Activated naive CD4-positive, alpha-beta T cell treated with anti-CD3 and anti-CD28 coated beads, Interleukin-2, amount 50 U/mL, for 16 hours (primary cell): ENCODE results near the gene IPO8.
"Not testable (repeated sequence)": the region's sequence is repeated elsewhere in the genome, so short reads cannot be mapped to it uniquely, and the experiment has no call there.

Experiments used
- DNase-seq: peaks from one replicate; pipeline ENCODE4 v3.0.0-alpha.2; 2020

Gene IPO8

DNA sequence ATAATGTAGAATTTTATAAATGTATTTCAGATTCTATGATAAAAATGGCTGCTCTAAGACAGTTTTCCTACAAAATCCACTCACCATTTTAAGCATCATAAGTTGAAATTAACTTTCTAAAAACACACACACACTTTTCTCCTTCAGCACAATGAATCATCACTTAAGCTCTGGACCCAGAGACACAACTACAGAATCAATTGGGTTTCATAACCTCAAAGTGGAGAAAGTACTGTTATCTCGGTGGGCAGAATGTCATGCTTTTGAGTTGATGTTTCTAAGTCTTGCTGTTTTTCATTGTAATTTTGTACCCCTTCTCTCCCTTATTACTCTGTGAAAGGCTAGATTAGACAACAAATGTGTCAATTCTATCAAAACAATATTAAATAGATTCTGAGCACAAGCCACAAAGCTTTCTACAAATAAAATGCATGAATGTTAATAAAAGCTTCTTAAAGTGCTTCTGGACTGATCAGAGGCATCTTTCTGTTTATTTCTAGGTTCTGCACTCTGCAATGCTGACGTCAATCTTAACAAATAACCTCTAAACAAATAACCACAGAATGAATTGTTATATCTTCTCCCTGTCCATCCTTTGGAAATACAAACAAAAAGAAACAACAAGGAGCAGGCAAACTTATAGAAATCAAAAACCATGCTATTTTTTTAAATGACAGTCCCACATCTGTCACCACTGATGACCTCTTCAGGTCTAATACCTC lies 8.2 kb downstream of the IPO8 start:
- no peak for DNase-seq

DNA sequence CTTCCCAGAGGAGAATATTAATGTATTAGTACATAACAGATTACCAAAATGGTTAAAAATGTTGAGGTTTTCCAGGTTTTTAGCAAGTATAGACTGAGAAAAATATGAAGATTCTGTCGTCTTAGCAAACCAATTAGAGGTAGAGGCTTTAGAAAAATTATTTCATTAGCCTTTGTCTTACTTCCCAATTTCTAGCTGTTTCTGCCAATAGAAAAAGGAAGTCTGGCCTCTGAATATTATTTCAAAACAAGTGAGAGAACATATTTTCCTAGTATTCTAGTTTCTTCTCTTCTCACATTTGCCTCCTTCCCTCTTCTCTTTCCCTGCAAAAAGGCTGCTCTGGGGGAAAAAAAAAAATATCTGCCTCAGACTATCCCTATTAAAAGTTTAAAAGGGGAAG lies 16.4 kb downstream of the IPO8 start:
- no peak for DNase-seq

DNA sequence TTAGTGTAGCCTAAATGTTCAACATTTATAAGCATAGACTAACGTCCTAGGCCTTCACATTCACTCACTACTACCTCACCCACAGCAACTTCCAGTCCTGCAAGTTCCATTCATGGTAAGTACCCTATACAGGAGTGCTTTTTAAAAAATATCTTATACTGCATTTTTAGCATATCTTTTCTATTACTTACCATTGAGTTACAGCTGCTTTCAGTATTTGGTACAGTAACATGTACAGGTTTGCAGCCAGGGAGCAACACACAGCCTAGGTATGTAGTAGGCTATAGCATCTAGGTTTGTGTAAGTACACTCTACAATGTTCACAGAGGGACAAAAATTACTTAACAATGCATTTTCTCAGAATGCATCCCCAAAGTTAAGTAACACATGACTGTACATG lies 17.4 kb downstream of the IPO8 start:
- DNase-seq: no peak

DNA sequence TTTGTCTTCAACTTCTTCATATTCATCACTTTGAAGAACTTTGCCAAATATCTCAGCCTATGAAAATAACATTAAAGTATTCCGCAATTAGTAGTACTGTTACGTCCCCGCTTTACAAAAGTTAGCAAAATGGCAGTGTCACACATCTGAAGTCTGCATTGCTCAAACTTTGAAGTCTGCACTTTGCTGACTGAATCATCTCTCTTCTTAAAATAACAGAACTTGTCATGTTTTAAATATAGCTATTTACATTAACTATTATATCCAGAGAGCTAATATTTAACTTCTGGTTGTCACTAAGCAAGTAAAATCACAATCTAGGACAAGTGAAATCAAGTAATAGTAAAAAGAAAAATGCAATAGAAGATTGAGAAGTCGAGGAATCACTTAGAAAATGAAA lies 34.5 kb downstream of the IPO8 start:
- DNase-seq: no peak

DNA sequence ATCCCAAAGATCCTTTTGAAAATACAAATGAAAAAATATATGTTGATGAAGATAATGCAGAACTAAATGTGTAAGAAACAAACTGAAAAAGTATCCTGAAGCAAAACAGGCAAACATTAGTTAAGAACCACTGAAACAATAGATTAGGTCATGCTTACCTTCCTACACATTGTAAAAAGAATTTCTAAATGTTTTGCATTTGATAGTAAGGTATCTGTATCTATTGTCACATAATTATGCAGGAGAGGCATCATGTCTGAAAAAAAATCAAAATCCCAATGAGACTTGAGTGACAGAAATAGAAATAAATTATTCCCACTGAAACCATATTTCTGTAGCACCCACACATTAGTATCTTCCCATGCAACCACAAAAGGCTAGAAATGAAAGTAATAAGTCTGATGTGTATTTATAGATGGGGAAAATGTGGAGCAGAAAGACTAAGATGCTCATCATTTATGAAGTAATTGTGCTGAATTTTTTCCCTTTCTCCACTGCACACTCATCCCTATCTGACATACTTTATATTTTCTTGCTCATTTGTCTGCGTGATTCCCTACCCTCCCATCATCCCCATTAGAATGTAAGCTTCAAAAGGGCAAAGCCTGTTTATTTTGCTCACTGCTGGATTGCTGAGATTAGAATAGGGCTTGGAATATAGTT lies 43.5 kb downstream of the IPO8 start:
- DNase-seq: no peak

DNA sequence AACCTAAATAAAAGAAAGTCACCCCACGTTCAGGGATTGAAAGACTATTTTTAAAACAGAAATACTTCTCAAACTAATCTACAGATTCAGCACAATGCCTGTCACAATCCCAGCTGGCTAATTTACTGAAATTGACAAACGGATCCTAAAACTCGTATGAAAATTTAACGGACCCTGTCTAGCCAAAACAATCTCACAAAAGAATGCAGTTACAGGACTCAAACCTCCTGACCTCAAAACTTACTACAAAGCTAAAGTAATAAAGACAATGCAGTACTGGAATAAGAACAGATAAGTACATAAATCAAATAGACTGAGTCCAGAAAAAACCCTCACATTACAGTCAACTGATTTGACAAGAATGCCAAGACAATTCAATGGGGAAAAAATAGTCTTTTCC lies 48.8 kb downstream of the IPO8 start:
- no peak for DNase-seq

DNA sequence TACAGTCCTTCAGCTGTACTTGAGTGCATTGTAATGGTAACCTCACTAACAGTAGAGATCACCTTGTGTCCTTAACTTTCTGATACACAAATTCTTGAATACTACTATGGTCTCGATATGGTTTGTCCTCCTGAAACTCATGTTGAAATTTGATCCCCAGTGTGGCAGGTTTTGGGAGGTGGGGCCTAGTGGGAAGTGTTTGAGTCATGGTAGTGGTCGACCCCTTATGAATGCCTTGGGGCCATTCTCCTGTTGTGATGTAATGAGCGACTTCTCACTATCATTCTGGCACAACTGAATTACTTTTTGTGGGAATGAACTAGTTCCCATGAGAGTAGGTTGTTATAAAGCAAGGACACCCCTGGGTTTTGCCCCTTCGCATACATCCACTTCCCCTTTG lies 52.3 kb downstream of the IPO8 start:
- DNase-seq: no peak

DNA sequence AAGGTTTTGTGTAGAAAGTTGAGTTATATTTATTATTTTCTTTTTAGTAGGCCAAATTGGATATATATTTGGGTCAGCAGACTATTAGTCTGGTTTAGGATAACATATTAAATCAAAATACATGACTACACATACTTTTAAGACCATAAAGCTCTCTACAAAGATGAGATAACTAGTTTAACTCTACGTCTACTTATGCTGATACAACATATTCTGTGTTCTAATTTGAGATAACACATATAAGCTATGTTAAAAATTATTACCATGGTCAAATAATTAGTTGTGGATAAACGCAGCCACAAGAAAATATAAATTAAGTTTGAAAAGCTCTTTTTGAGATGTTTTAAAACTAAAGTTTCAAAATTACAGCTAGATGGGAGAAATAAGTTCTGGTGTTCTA lies 55.3 kb downstream of the IPO8 start:
- no peak for DNase-seq

DNA sequence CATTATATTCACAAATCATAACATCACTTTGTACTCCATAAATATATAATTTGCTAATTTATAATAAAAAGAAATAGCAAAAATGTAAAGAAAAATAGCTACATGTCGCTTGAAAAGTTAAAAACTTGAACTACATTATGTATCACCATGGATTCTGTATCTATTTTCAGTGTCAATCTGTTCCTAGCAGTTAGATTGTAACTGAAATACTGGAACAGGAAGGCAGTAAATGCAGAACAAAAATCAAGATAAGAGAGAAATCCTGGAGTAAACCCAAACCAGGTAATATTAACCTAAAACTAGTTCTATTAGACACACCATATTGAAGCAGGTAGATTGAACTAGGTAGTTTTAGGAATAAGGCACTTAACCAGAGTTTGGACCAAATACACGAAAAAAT lies 60.3 kb downstream of the IPO8 start:
- DNase-seq: no peak

DNA sequence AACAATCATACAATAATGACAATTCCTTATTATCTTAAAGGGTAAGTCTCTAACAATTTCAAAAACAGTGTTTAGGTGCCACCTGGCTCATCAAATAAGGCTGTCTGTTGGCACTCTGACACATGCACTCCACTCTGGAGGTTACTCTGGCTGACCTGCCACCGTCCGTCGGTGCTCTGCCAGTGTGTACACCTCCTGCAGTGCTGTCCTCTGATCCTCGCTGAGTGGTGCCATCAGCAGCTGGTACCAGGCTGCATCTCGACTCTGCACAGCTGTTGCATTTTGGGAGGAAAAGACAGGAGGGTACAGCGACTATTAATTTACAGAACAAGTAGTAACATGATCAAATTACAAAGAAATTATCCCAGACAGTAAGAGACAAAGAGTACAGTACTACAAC lies 63.9 kb downstream of the IPO8 start:
- DNase-seq: no peak

DNA sequence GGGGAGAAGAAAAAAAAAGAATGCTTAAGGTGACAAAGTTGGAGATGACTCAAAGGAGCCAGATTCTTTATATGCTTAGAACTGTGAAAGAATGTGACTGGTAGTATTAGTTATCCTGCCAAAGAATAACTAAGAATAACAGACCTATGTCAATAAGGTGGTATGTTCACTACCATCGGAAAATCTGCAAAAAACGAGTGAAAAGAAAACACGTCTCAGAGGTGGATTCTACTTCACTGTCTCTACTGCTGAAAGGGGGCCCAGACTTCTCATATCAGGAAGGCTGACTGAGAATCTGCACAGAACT lies 64.7 kb downstream of the IPO8 start:
- DNase-seq: no peak

DNA sequence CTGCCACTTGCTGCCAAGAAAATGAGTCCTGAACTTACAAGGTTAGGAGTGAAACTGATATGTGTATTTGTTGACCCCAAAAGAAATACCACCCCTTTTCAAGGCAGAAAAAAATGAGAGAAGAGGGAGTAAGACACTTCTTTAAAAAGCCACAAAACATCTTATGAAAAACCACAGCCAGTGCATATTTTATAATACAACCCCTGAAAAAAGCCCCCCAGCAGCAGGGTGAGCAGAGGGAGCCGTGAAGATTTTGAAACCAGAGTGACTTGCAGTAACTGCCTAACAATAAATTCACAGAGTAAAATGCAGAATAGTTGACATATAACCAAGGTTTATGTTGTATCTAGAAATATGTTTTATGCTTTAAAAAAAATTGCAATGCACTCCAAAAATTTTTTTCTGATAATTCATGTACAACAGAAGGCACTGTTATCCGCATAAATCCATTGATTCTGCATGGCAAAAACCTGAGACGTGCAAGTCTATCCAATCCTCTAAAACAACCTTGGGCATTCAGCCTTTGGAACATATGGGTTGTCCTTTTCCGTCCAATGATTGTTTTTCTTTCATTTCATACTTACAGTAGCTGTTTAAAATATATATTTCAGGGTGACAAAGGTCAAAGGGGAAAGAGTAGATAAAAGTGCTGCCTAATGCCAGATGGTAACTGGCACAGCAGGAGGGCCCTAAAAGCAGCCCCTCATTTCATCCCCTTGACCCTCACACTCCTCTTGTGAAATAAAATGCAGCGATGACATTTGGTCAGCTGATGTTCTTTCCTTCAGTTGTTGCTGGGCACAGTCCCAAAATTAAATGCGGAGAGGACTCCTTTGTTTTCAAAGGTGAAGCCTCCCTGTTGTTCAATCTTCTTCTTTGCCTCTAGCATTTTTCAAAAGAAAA lies 65.3 kb downstream of the IPO8 start:
- no peak for DNase-seq

DNA sequence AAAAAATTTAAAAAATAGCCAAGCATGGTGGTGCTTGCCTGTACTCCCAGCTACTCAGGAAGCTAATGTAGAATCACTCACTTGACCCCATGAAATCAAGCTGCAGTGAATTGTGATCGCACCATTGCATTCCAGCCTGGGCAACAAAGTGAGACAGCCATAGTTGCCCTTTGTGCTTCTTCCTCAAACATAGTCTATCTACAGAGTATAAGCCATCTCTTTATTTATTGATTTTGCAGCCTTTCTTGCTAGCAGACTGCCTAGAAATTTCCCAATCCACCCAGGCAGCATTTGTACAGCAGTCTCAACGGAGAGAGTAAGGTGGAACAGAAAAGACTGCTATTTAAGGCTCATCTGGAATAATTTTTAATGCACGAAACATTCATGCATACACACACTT lies 68.8 kb downstream of the IPO8 start:
- no peak for DNase-seq

DNA sequence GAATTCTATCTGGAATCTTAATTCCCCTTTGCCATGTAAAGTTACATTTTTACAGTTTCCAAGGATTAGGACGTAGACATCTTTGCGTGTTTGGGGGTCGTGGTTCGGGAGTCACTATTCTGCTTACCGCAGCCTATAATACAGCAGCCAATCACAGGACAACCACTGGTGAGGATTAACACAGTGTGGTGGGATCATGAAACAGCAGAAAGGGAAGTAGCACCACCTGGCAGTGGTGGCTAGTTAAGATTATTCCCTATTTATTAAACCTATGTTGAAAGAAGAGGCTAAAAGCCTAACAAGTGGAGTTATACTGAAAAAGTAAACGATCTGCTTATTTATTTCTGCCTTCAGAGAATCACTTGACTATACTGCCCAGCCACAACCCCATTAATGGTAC lies 71.7 kb downstream of the IPO8 start:
- no peak for DNase-seq

DNA sequence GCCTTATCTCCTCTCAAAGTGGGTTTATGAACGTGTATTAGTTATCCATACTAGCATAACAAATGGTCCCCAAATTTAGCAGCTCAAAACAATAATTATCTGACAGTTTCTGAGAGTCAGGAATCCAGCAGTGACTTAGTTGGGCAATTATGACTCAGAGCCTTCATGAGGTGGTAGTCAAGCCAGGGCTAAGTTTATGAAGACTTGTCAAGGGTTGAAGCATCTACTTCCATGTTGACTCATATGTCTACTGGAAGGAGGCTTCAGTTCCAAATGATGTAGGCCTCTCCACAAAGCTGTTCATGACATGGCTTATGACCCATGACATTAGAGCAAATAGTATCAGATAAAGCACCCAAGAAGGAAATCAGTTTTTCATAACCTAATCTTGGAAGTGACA lies 73.2 kb downstream of the IPO8 start:
- DNase-seq: no peak

DNA sequence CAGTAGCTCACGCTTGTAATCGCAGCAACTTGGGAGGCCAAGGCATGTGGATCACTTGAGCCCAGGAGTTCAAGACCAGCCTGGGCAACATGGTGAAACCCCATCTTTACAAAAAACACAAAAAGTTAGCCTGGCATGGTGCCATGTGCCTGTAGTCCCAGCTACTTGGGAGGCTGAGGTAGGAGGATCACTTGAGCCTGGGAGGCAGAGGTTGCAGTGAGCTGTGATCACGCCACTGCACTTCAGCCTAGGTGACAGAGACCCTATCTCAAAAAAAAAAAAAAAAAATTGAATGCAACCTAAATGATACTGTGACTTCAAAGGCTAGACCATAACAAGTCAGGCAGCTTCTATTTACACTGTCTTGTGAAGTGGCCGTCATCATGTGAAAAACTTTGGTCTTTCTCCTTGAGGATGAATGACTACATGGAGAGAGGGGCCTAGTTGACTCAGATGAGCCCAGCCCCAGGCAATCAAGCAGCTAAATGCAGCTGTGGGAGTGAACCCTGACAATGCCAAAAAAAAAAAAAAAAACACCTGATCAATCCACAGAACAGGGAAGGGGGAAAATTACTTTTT lies 73.9 kb downstream of the IPO8 start:
- DNase-seq: not testable (repeated sequence)

DNA sequence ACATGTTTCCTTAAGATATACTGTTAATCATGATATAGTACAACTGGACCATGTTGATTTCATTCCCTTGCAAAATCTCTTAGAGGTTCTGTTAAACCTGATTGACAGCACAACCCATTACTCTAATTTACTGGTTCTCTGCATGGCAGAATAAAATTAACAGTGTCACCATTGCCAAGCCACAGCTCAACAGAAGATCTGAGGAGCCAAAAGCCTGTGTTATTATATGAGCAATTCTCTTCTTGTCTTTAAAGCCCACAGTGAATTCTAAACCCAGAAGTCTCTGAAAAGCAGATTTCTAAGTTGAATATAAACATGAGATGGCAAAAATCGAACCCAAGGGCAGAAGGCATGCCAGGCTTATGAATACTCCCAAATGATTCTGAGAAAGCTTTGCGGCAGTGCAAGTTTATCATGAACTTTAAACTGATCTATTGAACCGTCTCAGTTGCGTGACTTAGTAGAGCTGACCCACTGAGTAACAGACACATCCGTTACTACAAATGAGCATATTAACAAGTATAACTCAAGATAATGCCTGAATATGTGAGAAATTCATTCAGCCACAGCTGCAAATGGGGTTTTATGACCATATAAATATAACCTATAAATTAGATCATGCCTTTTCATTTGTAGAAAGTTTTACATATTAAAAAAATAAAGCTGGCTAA lies 78.2 kb downstream of the IPO8 start:
- DNase-seq: no peak

DNA sequence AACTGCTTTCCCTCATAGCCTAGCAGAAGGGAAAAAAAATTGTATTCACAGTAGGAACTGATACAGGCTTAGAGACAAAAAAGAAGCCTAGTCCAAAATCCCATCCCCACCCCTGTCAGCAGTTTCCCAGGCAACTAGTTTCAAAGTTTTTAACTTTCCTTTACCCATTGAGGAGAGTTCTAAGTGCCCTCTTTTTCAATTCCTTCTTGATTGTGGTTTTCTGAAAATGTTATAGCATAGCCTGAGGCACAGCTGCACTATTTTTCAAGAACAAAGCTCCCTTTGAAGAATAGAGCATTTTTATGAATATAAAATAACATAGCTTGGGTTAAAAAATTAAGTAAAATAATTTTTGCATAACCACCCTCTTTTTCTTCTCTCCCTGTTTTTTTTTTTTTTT lies 81.6 kb downstream of the IPO8 start:
- DNase-seq: no peak

DNA sequence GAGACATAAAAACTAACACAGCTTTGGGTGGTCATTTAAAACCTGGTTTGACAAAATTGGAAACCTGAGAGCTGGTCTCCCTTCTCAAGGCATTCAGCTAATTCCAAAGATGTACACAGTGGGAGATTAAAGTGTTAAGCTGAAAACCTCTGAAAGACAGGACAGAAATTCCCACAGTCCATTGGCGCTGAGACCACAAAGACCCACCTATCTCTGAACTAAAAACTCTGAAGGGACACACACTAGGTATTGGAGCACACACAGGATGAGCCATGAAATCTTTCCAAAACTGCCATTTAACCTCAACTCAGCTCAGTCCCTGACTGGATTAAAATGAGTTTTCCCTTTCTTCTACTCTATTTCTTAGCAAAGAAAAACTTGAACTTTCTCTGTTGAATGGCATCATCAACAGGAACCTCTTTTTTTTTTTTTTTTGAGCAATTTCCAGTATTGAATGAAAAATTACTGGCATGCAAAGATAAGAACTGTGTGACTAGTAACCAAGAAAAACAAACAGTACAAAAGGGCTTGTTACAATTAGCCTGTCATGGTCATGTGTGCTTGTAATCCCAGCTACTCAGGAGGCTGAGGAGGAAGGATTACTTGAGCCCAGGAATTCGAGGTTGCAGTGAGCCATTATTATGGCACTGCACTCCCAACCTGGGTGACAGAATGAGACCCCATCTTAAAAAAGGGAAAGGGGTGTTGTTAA lies 82.4 kb downstream of the IPO8 start:
- no peak for DNase-seq

DNA sequence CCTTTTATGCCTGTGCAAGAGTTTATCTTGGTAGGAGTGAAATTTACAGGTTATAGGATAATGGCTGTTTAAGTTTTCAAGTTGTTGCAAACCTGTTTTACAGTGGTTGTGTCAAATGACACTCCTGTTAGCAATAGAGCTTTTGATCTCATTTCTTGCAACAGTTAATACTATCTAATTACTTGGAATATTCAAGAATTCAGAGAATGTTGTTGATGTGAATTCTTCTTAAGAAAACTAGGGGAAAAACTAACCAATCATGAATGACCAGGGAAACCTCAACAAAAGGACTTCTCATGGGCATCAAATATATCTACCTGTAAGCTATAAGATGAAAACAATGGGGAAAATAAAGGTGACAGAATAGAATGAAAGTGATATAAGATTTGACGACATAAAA lies 85.0 kb downstream of the IPO8 start:
- no peak for DNase-seq

DNA sequence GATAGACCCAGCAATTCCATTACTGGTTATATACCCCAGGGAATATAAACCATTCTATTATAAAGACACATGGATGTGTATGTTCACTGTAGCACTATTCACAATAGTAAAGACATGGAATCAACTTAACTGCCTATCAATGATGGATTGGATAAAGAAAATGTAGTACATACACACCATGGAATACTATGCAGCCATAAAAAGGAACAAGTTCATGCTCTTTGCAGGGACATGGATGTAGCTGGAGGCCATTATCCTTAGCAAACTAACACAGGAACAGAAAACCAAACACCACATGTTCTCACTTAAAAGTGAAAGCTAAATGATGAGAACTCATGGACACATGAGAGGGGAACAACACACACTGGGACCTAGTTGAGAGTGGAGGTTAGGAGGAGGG lies 85.8 kb downstream of the IPO8 start:
- not testable (repeated sequence) for DNase-seq

DNA sequence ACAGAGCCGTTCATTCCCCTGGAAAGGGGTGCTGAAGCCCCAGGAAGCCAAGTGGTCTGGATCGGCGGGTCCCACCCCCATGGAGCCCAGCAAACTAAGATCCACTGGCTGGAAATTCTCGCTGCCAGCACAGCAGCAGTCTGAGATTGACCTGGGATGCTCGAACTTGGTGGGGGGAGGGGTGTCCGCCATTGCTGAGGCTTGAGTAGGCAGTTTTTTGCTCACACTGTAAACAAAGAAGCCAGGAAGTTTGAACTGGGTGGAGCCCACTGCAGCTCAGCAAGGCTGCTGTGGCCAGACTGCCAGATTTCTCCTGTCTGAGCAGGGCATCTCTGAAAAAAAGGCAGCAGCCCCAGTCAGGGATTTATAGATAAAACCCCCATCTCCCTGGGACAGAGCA lies 91.4 kb downstream of the IPO8 start:
- not testable (repeated sequence) for DNase-seq

DNA sequence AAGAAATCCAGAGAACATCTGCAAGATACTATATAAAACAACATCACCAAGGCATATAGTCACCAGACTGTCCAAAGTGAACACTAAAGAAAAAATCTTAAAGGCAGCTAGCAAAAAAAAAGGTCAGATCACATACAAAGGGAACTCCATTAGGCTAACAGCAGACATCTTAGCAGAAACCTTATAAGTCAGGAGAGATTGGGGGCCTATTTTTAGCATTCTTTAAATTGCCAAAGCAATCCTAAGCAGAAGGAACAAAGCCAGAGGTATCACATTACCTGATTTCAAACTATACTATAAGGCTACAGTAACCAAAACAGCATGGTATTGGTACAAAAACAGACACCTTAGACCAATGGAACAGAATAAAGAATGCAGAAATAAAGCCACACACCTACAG lies 92.5 kb downstream of the IPO8 start:
- no peak for DNase-seq
